ENCODE results near the gene VEGFA.

- no peak for TF ChIP-seq NRF1 (IDR thresholded peaks at IDR 0.05; ENCODE audit: low read depth, low read length)
- no peak for TF ChIP-seq CTCF (IDR thresholded peaks at IDR 0.05; ENCODE audit: control extremely low read depth in 1 of 3, insufficient read depth in 1 of 3, low read depth in 1 of 3, low read length in 3 of 3)
- no peak for TF ChIP-seq KDM1A (IDR thresholded peaks at IDR 0.05; ENCODE audit: borderline replicate concordance, low read length)
- TF ChIP-seq YY1 (IDR thresholded peaks at IDR 0.05; ENCODE audit: low read depth, low read length) = no peak
- no peak for TF ChIP-seq CHD2 (IDR thresholded peaks at IDR 0.05; ENCODE audit: low read length)
- TF ChIP-seq POLR2AphosphoS5 (IDR thresholded peaks at IDR 0.05; ENCODE audit: low read depth, low read length) = no peak
- TF ChIP-seq CHD7 (IDR thresholded peaks at IDR 0.05; ENCODE audit: insufficient replicate concordance, low read length) = no peak
- no peak for TF ChIP-seq CBX5 (IDR thresholded peaks at IDR 0.05; ENCODE audit: low read depth, low read length)
- no peak for TF ChIP-seq POLR2A (IDR thresholded peaks at IDR 0.05; ENCODE audit: control extremely low read depth in 1 of 2, low read depth in 2 of 2, low read length in 2 of 2)
- no peak for TF ChIP-seq MAX (IDR thresholded peaks at IDR 0.05)
- TF ChIP-seq SP4 (IDR thresholded peaks at IDR 0.05; ENCODE audit: low read length) = no peak
- TF ChIP-seq EP300 (IDR thresholded peaks at IDR 0.05; ENCODE audit: borderline replicate concordance in 1 of 2, low read depth in 2 of 2, low read length in 2 of 2) = no peak
These were observed 42.4 kb upstream of the VEGFA start for GRCh38 chr6:43727634-43728033.
